Endothelial cell of umbilical vein (primary cell): Measurements from ENCODE around the gene SERPINA6. TPM values are rescaled to one million over a fixed set of nuclear protein-coding genes. Genes with fewer than 3 reads are reported as not detected.
"Not testable (repeated sequence)": the region's sequence is repeated elsewhere in the genome, so short reads cannot be mapped to it uniquely, and the experiment has no call there.

Experiments used
- BruUV-seq: library from RNA; stranded (reverse); fragments of 400-500 nt; replicated peaks from 2 replicates; lab custom pipeline; 2021; lab: Mats Ljungman, UMichigan
- CTCF ChIA-PET: fragments of 300-600, 350-600 bp; sonication (Branson Sonifier 250); formaldehyde crosslinking; loops from one replicate; lab custom pipeline; 2021; ENCODE audit warnings: antibody characterized with exemption, inconsistent platforms; lab: Charles Lee
- POLR2A ChIA-PET: fragments of 300-600, 350-600 bp; sonication (Branson Sonifier 250); formaldehyde crosslinking; loops from one replicate; lab custom pipeline; 2021; ENCODE audit warnings: antibody characterized with exemption, inconsistent platforms; lab: Charles Lee
- DNase-seq: peaks from one replicate; pipeline ENCODE4 v3.0.0-alpha.2; 2011; ENCODE audit warnings: low read depth, low spot score
- FAIRE-seq: peaks from 2 replicates; lab custom pipeline; 2011; peaks lifted over from hg19 to GRCh38; lab: Jason Lieb, UNC
- H2AFZ ChIP-seq: 2 replicates; pipeline ENCODE4 v1.6.0; 2012; ENCODE audit warnings: low read depth, low read length, control low read depth, inconsistent platforms
- H3K27ac ChIP-seq: 2 replicates; pipeline ENCODE4 v1.5.1; 2011; ENCODE audit warnings: low read depth, mild to moderate bottlenecking, control low read depth, low read length, moderate library complexity; ENCODE audit not compliant: insufficient read depth
- H3K27me3 ChIP-seq, 2 experiments: 2 replicates each; pipeline versions ENCODE4 v1.6.0 to v1.6.1; 2011; ENCODE audit warnings: low read length in 2 of 2, mixed read lengths in 1 of 2; ENCODE audit not compliant: control insufficient read depth in 2 of 2, insufficient read depth in 2 of 2
- H3K36me3 ChIP-seq, 2 experiments: 2 replicates in 1 of 2; 3 replicates in 1 of 2; pipeline ENCODE4 v1.5.1; 2011; ENCODE audit warnings: low read length in 2 of 2, mild to moderate bottlenecking in 1 of 2, moderate library complexity in 1 of 2; ENCODE audit not compliant: control insufficient read depth in 2 of 2, insufficient read depth in 2 of 2; ENCODE audit errors: extremely low read depth in 1 of 2
- H3K4me1 ChIP-seq: 3 replicates; pipeline ENCODE4 v1.5.1; 2011; ENCODE audit warnings: mild to moderate bottlenecking, low read length; ENCODE audit not compliant: control insufficient read depth, insufficient read depth; ENCODE audit errors: extremely low read depth
- H3K4me2 ChIP-seq: 2 replicates; pipeline ENCODE4 v1.6.1; 2011; ENCODE audit warnings: low read length, control low read depth, mixed read lengths; ENCODE audit not compliant: insufficient read depth
- H3K4me3 ChIP-seq, 3 experiments: fragments of 200-600 bp in 1 of 3; sonication (generic), shearing (Covaris generic) in 1 of 3; replicated peaks in 1 of 3; 2 replicates each; pipeline ENCODE4 v1.5.1; 2011 to 2016; ENCODE audit warnings: control low read depth in 3 of 3, low read length in 3 of 3, mild to moderate bottlenecking in 2 of 3, inconsistent platforms in 1 of 3, low read depth in 1 of 3, moderate library complexity in 1 of 3; ENCODE audit not compliant: insufficient read depth in 1 of 3
- H3K79me2 ChIP-seq: 2 replicates; pipeline ENCODE4 v1.6.0; 2012; ENCODE audit warnings: low read length, inconsistent platforms; ENCODE audit not compliant: control insufficient read depth, insufficient read depth
- H3K9ac ChIP-seq: replicated peaks from 2 replicates; pipeline ENCODE3; 2011; ENCODE audit warnings: low read length, control low read depth; ENCODE audit not compliant: insufficient read depth; ENCODE audit errors: extremely low read depth
- H3K9me1 ChIP-seq: replicated peaks from 3 replicates; pipeline ENCODE4 v1.6.0; 2011; ENCODE audit warnings: mild to moderate bottlenecking, low read length; ENCODE audit not compliant: control insufficient read depth, insufficient read depth; ENCODE audit errors: extremely low read depth
- H3K9me3 ChIP-seq: replicated peaks from 2 replicates; pipeline ENCODE4 v1.5.1; 2012; ENCODE audit warnings: low read length, inconsistent platforms; ENCODE audit not compliant: control insufficient read depth, insufficient read depth
- H4K20me1 ChIP-seq: replicated peaks from 2 replicates; pipeline ENCODE3; 2011; ENCODE audit warnings: mild to moderate bottlenecking, low read length; ENCODE audit not compliant: control insufficient read depth, insufficient read depth; ENCODE audit errors: extremely low read depth
- EZH2 ChIP-seq: IDR thresholded peaks from 2 replicates; pipeline ENCODE4 v1.6.1; 2012; ENCODE audit warnings: borderline replicate concordance, low read depth, mild to moderate bottlenecking, moderate library complexity, low read length, inconsistent platforms; ENCODE audit not compliant: severe bottlenecking
- FOS ChIP-seq: IDR thresholded peaks from 2 replicates; pipeline ENCODE4 v1.6.1; 2011; ENCODE audit warnings: mild to moderate bottlenecking, low read length, moderate library complexity, borderline replicate concordance; ENCODE audit not compliant: insufficient read depth
- GATA2 ChIP-seq: IDR thresholded peaks from 2 replicates; pipeline ENCODE4 v1.7.0; 2011; ENCODE audit warnings: low read depth, mild to moderate bottlenecking, moderate library complexity, mixed read lengths, low read length; ENCODE audit not compliant: insufficient read length, insufficient read depth
- JUN ChIP-seq: IDR thresholded peaks from 2 replicates; pipeline ENCODE4 v1.6.1; 2011; ENCODE audit warnings: borderline replicate concordance, low read depth; ENCODE audit not compliant: insufficient read length, insufficient read depth
- MYC ChIP-seq: IDR thresholded peaks from one replicate; pipeline ENCODE4 v1.6.1; 2011; ENCODE audit warnings: mild to moderate bottlenecking, low read depth, low read length
- POLR2A ChIP-seq: IDR thresholded peaks from 2 replicates; pipeline ENCODE4 v1.6.1; 2012; ENCODE audit warnings: low read depth, mild to moderate bottlenecking, control low read depth, low read length
- POLR2AphosphoS5 ChIP-seq: IDR thresholded peaks from 2 replicates; pipeline ENCODE4 v1.6.1; 2012; ENCODE audit warnings: low read depth, mild to moderate bottlenecking, control low read depth, low read length, moderate library complexity; ENCODE audit not compliant: insufficient read depth
- dilution Hi-C: fragments of 300-500 bp; cut with MboI; formaldehyde crosslinking; loops from one replicate; pipeline ENCODE4 v1.15.0; 2019; ENCODE audit warnings: low sequenced_read_pairs; ENCODE audit not compliant: extremely low pct_ligation_motif_present
- intact Hi-C: fragments of 100-400 bp; cut with micrococcal nuclease; formaldehyde crosslinking; loops from one replicate; pipeline ENCODE4 v1.10.0; 2022
- polyA plus RNA-seq, 4 experiments: library from polyadenylated mRNA; depleted of rRNA in 3 of 4; stranded (reverse) in 3 of 4; unstranded in 1 of 4; fragments of >200 nt; gene quantifications; 2 replicates each; pipeline versions ENCODE4 v1.2.1 to v1.2.3, GENCODE V29; 2011 to 2012; ENCODE audit warnings: missing spikeins in 1 of 4
- total RNA-seq: library from RNA; stranded (reverse); gene quantifications from 2 replicates; pipeline ENCODE4 v1.2.3, GENCODE V29; 2021
- TF ChIP-seq, protein P1 (sequence below), 2 donors: IDR thresholded peaks; 1 replicate in 1 of 2; 2 replicates in 1 of 2; pipeline ENCODE4 v1.5.1; 2011; ENCODE audit warnings: low read length in 2 of 2, mild to moderate bottlenecking in 2 of 2, moderate library complexity in 2 of 2, control low read depth in 1 of 2, inconsistent platforms in 1 of 2, low read depth in 1 of 2; ENCODE audit not compliant: insufficient read depth in 1 of 2; ENCODE audit errors: extremely low read depth in 1 of 2
- TF ChIP-seq, protein P2 (sequence below): IDR thresholded peaks from 2 replicates; pipeline ENCODE4 v1.6.1; 2011; ENCODE audit not compliant: insufficient read depth, insufficient read length

The SERPINA6 gene
- total and polyA plus RNA-seq, 2 donors (not counting 3 experiments of a cell fraction or from before 2014, with no cell fraction given), result not detected

DNA sequence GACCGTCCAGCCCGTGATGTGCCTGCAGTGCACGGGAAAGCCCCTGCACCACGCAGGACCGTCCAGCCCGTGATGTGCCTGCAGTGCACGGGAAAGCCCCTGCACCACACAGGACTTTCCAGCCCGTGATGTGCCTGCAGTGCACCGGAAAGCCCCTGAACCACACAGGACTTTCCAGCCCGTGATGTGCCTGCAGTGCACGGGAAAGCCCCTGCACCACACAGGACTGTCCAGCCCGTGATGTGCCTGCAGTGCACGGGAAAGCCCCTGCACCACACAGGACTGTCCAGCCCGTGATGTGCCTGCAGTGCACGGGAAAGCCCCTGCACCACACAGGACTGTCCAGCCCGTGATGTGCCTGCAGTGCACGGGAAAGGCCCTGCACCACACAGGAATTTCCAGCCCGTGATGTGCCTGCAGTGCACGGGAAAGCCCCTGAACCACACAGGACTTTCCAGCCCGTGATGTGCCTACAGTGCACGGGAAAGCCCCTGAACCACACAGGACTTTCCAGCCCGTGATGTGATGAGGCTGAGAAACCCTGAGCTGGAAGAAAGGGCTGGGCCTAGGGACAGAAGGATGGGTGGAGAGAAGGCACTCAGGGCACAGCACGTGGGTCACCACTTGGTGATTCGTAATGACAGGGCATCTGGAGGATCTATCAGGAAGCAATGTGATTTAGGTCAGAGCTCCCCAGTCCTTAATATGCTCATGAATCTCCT is 23.1 kb upstream of the SERPINA6 start:
- H3K27me3 ChIP-seq, intact Hi-C loops, H3K9me3 ChIP-seq, H3K9ac ChIP-seq, H3K4me1 ChIP-seq, H4K20me1 ChIP-seq, DNase-seq, H3K36me3 ChIP-seq, H3K4me3 ChIP-seq, BruUV-seq, POLR2A ChIA-PET, H2AFZ ChIP-seq, H3K79me2 ChIP-seq, H3K9me1 ChIP-seq, CTCF ChIA-PET, H3K4me2 ChIP-seq, H3K27ac ChIP-seq, dilution Hi-C loops, FAIRE-seq: not testable (repeated sequence)

DNA sequence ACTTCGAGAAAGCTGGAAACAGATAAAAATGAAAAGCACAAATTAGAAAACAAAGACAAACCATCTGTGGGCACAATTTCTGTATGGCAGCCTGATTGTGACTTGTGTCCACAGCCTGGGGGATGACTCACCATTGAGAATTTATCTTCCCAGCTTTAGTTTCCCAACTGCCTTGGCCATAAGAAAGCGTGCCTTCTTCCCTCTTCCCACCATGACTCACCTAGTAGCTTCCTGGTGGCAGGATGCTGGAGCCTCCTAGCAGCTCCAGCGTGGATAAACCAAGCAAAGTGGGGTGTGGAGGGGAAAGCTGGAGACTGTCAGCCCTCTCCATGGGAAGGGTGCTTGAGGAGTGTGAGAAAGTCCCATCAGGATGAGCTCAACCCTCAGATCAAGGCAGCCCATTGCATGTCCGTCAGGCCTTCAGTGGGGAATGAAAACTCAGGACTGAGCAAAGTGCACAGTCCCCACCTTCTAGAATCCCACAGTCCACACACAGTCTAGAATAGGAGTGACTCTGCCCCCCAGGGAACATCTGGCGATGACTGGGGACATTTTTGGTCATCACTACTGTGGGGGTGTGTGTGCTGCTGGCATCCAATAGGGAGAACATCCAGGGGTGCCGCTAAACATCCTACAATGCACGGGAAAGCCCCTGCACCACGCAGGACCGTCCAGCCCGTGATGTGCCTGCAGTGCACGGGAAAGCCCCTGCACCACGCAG is 22.4 kb upstream of the SERPINA6 start:
- DNase-seq, result no peak
- POLR2A ChIA-PET, result no interaction called here
- no peak overlapping the region for H3K4me3 ChIP-seq
- H3K4me1 ChIP-seq, result no peaks in the 10 kb centered on the region
- H3K36me3 ChIP-seq, result no peaks in the 10 kb centered on the region
- no peak overlapping the region for H3K27ac ChIP-seq
- TF ChIP-seq EZH2, result no peak
- TF ChIP-seq, protein P1, sequence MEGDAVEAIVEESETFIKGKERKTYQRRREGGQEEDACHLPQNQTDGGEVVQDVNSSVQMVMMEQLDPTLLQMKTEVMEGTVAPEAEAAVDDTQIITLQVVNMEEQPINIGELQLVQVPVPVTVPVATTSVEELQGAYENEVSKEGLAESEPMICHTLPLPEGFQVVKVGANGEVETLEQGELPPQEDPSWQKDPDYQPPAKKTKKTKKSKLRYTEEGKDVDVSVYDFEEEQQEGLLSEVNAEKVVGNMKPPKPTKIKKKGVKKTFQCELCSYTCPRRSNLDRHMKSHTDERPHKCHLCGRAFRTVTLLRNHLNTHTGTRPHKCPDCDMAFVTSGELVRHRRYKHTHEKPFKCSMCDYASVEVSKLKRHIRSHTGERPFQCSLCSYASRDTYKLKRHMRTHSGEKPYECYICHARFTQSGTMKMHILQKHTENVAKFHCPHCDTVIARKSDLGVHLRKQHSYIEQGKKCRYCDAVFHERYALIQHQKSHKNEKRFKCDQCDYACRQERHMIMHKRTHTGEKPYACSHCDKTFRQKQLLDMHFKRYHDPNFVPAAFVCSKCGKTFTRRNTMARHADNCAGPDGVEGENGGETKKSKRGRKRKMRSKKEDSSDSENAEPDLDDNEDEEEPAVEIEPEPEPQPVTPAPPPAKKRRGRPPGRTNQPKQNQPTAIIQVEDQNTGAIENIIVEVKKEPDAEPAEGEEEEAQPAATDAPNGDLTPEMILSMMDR (IDR thresholded peaks at IDR 0.05; ENCODE audit: extremely low read depth in 1 of 2, insufficient read depth in 1 of 2, low read depth in 1 of 2, low read length in 2 of 2), result no peak
- TF ChIP-seq JUN, result no peak
- no peak for TF ChIP-seq MYC
- TF ChIP-seq, protein P2, sequence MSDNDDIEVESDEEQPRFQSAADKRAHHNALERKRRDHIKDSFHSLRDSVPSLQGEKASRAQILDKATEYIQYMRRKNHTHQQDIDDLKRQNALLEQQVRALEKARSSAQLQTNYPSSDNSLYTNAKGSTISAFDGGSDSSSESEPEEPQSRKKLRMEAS, result no peak
- no peak for TF ChIP-seq GATA2
- TF ChIP-seq FOS, result no peak
- TF ChIP-seq POLR2AphosphoS5, result no peak
- TF ChIP-seq POLR2A, result no peak
- no peak overlapping the region for H2AFZ ChIP-seq
- H3K9me3 ChIP-seq, result no peaks in the 10 kb centered on the region
- no peaks in the 10 kb centered on the region for H3K79me2 ChIP-seq
- H3K4me2 ChIP-seq, result no peak overlapping the region
- no TSS peak for BruUV-seq
- CTCF ChIA-PET, result no interaction called here
- no peaks in the 10 kb centered on the region for H4K20me1 ChIP-seq
- no peak overlapping the region for H3K9ac ChIP-seq
- intact Hi-C loops (no loop called here), dilution Hi-C loops (no loop called here)
- no peak for FAIRE-seq
- no peaks in the 10 kb centered on the region for H3K9me1 ChIP-seq
- H3K27me3 ChIP-seq, result no peaks in the 10 kb centered on the region
